ENCODE results near the gene SLC35G3. TPM values are rescaled to one million over a fixed set of nuclear protein-coding genes. Genes with fewer than 3 reads are reported as not detected.

SLC35G3 gene
- total RNA-seq, 1 experiment from 2014 or later = not detected

DNA sequence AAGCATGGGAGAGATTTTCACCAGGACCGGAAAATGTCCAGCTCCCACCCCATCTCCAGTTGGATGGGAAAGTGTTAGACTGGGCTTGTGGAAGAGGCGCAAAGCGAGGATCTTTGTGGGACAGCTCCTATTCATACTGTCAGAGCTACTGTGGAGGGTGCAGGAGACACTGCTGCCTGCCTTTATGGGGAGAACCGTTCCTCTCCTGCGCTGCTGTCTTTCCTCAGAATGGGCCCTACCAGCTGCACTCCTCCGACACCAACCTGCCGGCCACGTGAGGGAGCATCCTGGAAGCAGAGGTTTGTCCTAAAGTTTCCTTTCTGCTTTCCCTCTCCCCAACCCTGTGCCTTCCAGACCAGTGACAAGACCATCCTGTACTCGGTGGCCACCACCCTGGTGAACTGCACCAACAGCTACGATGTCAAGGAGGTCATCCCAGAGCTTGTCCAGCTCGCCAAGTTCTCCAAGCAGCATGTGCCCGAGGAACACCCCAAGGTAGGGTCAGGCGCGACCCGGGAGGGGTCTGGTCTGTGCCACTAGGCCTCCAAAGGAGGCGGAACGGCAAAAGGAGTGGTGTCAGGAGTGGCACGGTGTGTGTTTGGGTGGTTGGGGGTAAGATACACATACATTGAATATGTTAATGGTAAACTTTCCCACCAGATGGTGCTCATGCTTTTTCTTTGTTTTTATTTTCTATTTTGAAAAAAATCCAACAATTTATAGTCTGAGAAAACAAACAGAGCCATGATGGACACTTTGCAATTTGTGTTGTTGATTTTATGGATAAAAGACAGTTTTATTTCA, 23.0 kb downstream of the SLC35G3 start:
- no peak overlapping the region for H2AFZ ChIP-seq
- intact Hi-C loops (cut with micrococcal nuclease; ENCODE audit: unreplicated experiment) = no loop called here

GRCh38 chr17:35169835-35170363, 24.3 kb downstream of the SLC35G3 start:
- ChIA-PET POLR2A (ENCODE audit: unreplicated experiment) (interaction anchor here (0.6 kb wide), 1 partner anchor 30 kb away, joined by 5 read pairs; no protein-coding TSS in a partner anchor), CTCF (no interaction called here)
- Histone ChIP-seq H3K9me3 (ENCODE audit: insufficient read depth, low read depth) (no peaks in the 10 kb centered on the region), H3K4me3 (no peak overlapping the region), H3K27me3 (ENCODE audit: insufficient read depth, low read depth) (0 out of 2 replicates have a peak, but pooled peaks cover 11% of the 10 kb centered on the region), H3K79me2 (ENCODE audit: low read depth) (no peaks in the 10 kb centered on the region), H4K20me1 (ENCODE audit: insufficient read depth) (no peaks in the 10 kb centered on the region), H3K4me1 (replicated peaks; ENCODE audit: insufficient read depth) (no peaks in the 10 kb centered on the region), H3K4me2 (no peak overlapping the region), H3K36me3 (ENCODE audit: low read depth) (no peaks in the 10 kb centered on the region), H3K27ac (no peak overlapping the region), H3K9me2 (ENCODE audit: insufficient read depth) (no peaks in the 10 kb centered on the region), H2AFZ (no peak overlapping the region), H3F3A (ENCODE audit: insufficient read depth, low read depth) (no peaks in the 10 kb centered on the region)
- no TSS peak for BruUV-seq (replicated peaks)
- DNase-seq = no peak
- intact Hi-C loops (cut with micrococcal nuclease; ENCODE audit: unreplicated experiment) = no loop called here
- no peak for TF ChIP-seq EZH2 (IDR thresholded peaks at IDR 0.05; ENCODE audit: low read depth)
- TF ChIP-seq, protein P1, sequence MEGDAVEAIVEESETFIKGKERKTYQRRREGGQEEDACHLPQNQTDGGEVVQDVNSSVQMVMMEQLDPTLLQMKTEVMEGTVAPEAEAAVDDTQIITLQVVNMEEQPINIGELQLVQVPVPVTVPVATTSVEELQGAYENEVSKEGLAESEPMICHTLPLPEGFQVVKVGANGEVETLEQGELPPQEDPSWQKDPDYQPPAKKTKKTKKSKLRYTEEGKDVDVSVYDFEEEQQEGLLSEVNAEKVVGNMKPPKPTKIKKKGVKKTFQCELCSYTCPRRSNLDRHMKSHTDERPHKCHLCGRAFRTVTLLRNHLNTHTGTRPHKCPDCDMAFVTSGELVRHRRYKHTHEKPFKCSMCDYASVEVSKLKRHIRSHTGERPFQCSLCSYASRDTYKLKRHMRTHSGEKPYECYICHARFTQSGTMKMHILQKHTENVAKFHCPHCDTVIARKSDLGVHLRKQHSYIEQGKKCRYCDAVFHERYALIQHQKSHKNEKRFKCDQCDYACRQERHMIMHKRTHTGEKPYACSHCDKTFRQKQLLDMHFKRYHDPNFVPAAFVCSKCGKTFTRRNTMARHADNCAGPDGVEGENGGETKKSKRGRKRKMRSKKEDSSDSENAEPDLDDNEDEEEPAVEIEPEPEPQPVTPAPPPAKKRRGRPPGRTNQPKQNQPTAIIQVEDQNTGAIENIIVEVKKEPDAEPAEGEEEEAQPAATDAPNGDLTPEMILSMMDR (conservative IDR thresholded peaks at IDR 0.05) = no peak

More for the DNA sequence above, 23.0 kb downstream of the SLC35G3 start:
- Histone ChIP-seq H3K4me1 (replicated peaks; ENCODE audit: insufficient read depth) (no peaks in the 10 kb centered on the region), H3K27ac (no peak overlapping the region), H3K4me3 (no peak overlapping the region), H4K20me1 (ENCODE audit: insufficient read depth) (no peaks in the 10 kb centered on the region), H3K36me3 (ENCODE audit: low read depth) (no peaks in the 10 kb centered on the region), H3K9me3 (ENCODE audit: insufficient read depth, low read depth) (no peaks in the 10 kb centered on the region), H3K27me3 (ENCODE audit: insufficient read depth, low read depth) (0 out of 2 replicates have a peak, but pooled peaks cover 11% of the 10 kb centered on the region), H3K4me2 (no peak overlapping the region), H3K9me2 (ENCODE audit: insufficient read depth) (no peaks in the 10 kb centered on the region), H3F3A (ENCODE audit: insufficient read depth, low read depth) (no peaks in the 10 kb centered on the region), H3K79me2 (ENCODE audit: low read depth) (no peaks in the 10 kb centered on the region)
- TF ChIP-seq, protein P1 (conservative IDR thresholded peaks at IDR 0.05) = no peak
- TF ChIP-seq EZH2 (IDR thresholded peaks at IDR 0.05; ENCODE audit: low read depth) = no peak
- ChIA-PET CTCF (no interaction called here), POLR2A (ENCODE audit: unreplicated experiment) (no interaction called here)
- no peak for DNase-seq
- BruUV-seq (replicated peaks) = no TSS peak

DNA sequence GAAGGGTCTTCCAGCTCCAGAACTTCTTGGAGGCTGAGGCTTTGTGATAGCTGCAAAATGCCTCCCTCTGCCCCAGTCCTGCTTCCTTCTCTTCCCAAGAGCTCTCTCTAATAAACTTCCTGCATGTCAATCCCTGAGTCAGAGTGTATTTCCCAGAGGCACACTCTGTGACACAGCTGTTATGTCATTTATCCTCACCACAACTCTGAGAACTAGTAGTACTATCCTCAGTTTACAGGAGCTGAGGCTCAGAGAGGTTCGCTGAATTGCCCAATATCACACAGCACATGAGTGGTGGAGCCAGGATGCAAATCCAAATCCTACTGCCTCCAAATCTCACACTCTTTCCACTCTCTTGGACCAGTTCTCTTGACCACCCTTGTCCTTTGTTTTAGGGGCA, 26.5 kb downstream of the SLC35G3 start:
- no peaks in the 10 kb centered on the region for H4K20me1 ChIP-seq (ENCODE audit: insufficient read depth)
- no peaks in the 10 kb centered on the region for H3K4me1 ChIP-seq (replicated peaks; ENCODE audit: insufficient read depth)
- no peaks in the 10 kb centered on the region for H3K79me2 ChIP-seq (ENCODE audit: low read depth)
- H3F3A ChIP-seq (ENCODE audit: insufficient read depth, low read depth) = no peaks in the 10 kb centered on the region
- H3K36me3 ChIP-seq (ENCODE audit: low read depth) = no peaks in the 10 kb centered on the region
- POLR2A ChIA-PET (ENCODE audit: unreplicated experiment) = no interaction called here
- no peaks in the 10 kb centered on the region for H3K9me3 ChIP-seq (ENCODE audit: insufficient read depth, low read depth)
- no TSS peak for BruUV-seq (replicated peaks)
- CTCF ChIA-PET = interaction anchor here (0.6 kb wide), 1 partner anchor 366 kb away, joined by 11 read pairs; no protein-coding TSS in a partner anchor
- H3K27ac ChIP-seq = no peak overlapping the region
- H2AFZ ChIP-seq = no peak overlapping the region
- intact Hi-C loops (cut with micrococcal nuclease; ENCODE audit: unreplicated experiment) = no loop called here
- H3K9me2 ChIP-seq (ENCODE audit: insufficient read depth) = no peaks in the 10 kb centered on the region
- no peak overlapping the region for H3K4me3 ChIP-seq
- DNase-seq = no peak
- TF ChIP-seq, protein P1 (conservative IDR thresholded peaks at IDR 0.05) = no peak
- TF ChIP-seq EZH2 (IDR thresholded peaks at IDR 0.05; ENCODE audit: low read depth) = no peak
- H3K27me3 ChIP-seq (ENCODE audit: insufficient read depth, low read depth) = peaks cover 20% of the 10 kb centered on the region
- H3K4me2 ChIP-seq = no peak overlapping the region

All from PC-9 (cell line).